HG03439 (cell line): ENCODE results near the gene TBX6.

Source experiments
- ATAC-seq: cut with Tn5 transposase; IDR thresholded peaks from one replicate; pipeline ENCODE4 v1.9.1; 2021; ENCODE audit warnings: mild to moderate bottlenecking, moderate library complexity; ENCODE audit not compliant: unreplicated experiment

The TBX6 gene

GRCh38 chr16:30040221-30040620 is 51.5 kb downstream of the TBX6 start:
- no peak for ATAC-seq
